ENCODE results near the gene FPGS.
"Not testable (repeated sequence)": the region's sequence is repeated elsewhere in the genome, so short reads cannot be mapped to it uniquely, and the experiment has no call there.

FPGS gene

GRCh38 chr9:127845619-127846018 is 42.9 kb downstream of the FPGS start:
- not testable (repeated sequence) for DNase-seq

GRCh38 chr9:127846443-127847177 is 43.9 kb downstream of the FPGS start:
- DNase-seq: no peak

- no peak for DNase-seq
These were observed 44.5 kb downstream of the FPGS start for GRCh38 chr9:127847178-127847510.

- no peak for DNase-seq
These were observed 45.4 kb downstream of the FPGS start for GRCh38 chr9:127847833-127848755.

DNA sequence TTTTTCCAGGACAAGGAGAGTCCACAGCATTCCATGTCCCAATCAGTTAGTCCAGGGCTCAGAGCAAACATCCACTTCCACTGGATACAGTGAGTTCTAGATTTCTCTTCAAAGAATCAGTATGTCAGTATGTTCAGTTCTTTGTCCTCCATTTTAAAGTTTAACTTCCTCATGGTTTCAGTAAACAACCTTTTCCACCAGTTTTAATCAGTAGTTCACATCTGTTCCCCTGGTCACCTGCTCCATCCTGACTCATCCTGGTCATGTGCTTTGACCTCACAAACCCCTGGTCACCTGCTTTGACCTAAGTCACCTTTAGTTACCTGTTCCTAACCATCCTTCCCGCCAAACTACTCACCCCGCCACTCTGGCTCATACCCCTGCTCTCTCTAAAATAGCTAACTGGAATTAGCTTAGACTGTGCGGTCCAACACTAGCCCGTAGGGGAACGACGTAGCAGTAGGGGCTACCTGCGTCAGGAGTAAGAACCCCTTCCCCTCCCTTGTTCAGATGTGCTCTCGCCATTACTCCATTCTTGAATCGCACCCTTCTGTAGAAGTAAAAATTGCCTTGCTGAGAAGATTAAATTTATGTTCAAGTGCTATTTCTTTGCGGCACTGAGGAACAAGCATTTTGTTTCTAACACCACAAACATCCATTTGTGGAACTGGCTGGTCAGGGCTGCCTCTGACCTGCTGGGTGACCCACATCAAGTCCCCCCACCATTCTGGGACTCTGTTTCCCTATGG is 46.2 kb downstream of the FPGS start:
- no peak for DNase-seq

GRCh38 chr9:127850286-127850830 is 47.7 kb downstream of the FPGS start:
- no peak for DNase-seq

DNA sequence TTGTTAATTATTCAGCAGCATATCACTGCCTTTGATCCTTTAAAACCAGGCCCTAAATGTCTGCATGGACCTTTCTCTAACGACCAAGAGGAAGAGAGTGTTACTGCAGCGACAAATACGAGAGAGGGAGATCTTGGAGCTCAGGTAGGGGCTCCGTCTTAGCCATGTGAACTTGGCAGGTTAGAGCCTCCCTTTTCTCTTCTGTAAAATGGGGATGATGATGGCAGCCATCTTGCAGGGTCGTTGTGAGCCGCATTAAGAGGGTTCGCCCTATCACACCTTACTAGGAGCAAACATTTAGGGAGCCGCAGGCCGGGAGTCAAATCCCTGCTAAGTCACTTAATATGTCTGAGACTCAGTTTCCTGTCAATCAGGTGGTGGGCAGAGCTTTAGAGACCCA is 50.1 kb downstream of the FPGS start:
- DNase-seq: no peak

GRCh38 chr9:127853312-127854183 is 50.9 kb downstream of the FPGS start:
- DNase-seq: no peak

- no peak for DNase-seq
These were observed 51.6 kb downstream of the FPGS start, which contains the start of gene ENG for GRCh38 chr9:127854184-127854806. Gene ENG (minus strand): TSS chr9:127854658. CDS start chr9:127854355, 303 bp downstream.

GRCh38 chr9:127854960-127855359 is 52.3 kb downstream of the FPGS start:
- no peak for DNase-seq

- no peak for DNase-seq
These were observed 52.8 kb downstream of the FPGS start for GRCh38 chr9:127855522-127855921.

- no peak for DNase-seq
These were observed 53.5 kb downstream of the FPGS start for GRCh38 chr9:127856094-127856728.

GRCh38 chr9:127856729-127857116 is 54.0 kb downstream of the FPGS start:
- DNase-seq: no peak

- no peak for DNase-seq
These were observed 54.6 kb downstream of the FPGS start for GRCh38 chr9:127857278-127857677.

- DNase-seq: peak; percentile 12
These were observed 55.4 kb downstream of the FPGS start for GRCh38 chr9:127858041-127858512.

- no peak for DNase-seq
These were observed 57.6 kb downstream of the FPGS start for GRCh38 chr9:127860260-127860659.

DNA sequence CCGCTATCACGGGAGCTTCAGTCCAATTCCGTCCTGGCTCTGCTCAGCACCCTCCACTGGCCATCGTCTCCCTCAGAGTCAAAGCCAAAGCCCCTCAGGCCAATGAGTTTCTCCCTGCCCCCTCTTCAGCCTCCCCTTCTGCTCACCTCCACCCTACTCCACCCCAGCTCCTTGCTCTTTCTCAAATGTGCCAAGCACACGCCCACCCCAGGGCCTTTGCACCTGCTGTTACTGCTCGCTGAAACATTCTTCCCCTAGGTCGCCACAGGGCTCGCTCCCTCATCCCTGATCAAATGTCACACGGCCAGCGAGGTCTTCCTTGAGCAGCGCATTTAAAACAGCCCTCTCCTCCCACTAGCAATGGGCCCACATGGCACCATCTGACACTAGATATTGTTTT is 58.1 kb downstream of the FPGS start:
- DNase-seq: no peak

DNA sequence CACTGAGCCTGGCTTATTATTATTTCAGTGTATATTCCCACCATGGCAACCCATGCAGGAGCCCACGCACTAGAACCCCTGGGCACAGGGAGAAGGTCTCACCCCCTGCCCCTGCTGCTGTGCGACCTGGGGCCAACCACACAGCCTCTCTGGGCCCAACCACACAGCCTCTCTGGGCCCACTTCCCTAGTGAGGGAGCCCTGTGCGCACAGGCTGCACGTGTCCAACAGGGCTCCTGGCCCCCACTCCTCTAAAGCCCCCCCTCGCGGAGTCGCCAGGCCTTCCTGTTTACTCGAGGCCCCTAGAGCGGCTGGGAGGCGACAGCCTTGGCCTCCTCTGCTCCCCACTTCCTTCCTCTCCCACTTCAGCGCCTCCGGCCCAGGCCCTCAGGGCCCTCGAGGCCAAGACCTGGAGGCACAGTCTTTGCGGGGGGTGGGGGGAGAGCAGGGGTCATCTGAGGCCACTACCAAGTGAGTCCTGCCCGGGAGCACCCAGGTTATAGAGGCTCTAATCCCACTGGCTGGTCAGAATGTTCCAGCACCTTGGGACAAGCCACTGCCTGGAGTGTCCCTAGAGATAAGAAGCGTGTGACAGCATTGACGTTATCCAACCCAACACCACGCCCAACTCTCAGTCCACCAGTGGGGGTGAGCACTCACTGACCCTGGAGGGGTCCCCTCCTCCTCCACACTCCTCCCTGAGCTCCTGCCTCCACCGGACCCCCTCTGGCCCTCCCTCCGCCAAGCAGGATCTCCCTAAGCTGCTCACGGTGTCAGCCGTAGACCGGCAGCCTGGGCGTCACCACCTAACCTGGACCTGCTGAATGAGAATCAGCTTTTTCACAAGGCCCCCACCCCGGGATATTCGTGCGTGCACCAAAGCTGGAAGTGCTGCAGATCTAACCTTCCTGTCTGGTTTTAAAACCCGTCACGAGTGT is 59.7 kb downstream of the FPGS start:
- no peak for DNase-seq

DNA sequence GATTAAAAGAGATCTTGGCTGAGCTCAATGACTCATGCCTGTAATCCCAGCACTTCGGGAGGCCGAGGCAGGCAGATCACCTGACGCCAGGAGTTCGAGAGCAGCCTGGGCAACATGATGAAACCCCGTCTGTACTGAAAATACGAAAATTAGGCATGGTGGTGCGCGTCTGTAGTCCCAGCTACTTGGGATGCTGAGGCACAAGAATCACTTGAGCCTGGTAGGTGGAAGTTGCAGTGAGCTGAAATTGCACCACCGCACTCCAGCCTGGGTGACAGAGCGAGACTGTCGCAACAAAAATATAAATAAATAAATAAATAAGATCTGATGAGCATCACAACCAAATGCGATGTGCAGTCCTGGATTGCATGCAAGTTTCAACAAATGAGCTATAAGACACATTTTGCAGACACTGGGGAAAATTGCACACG is 60.5 kb downstream of the FPGS start:
- DNase-seq: no peak

Data from NCI-H1105 treated with DMSO at 0.1 percent for 48 hours (cell line).